HCT116 (cell line): ENCODE results near the gene RNF146. TPM values are rescaled to one million over a fixed set of nuclear protein-coding genes. Genes with fewer than 3 reads are reported as not detected.

ENCODE experiments used
- ATAC-seq: fragments of 200-7000 bp; cut with Tn5 transposase; 2 replicates; pipeline ENCODE4 v1.9.1; 2020; ENCODE audit warnings: mild to moderate bottlenecking, moderate library complexity
- BruUV-seq: library from RNA; stranded (reverse); fragments of 400-500 nt; replicated peaks from 2 replicates; lab custom pipeline; 2021; lab: Mats Ljungman, UMichigan
- CTCF ChIA-PET: fragments of 300-600 bp; sonication (Branson Sonifier 250); formaldehyde crosslinking; loops from one replicate; lab custom pipeline; 2021; ENCODE audit warnings: antibody characterized with exemption; lab: Charles Lee
- POLR2A ChIA-PET: fragments of 300-600, 350-600 bp; sonication (Branson Sonifier 250); formaldehyde crosslinking; loops from one replicate; lab custom pipeline; 2021; ENCODE audit warnings: antibody characterized with exemption; lab: Charles Lee
- RAD21 ChIA-PET, 2 experiments: fragments of 300-600 bp; sonication (Branson Sonifier 250); formaldehyde crosslinking; loops; one replicate each; lab custom pipeline; 2023; ENCODE audit warnings: low total read pairs in 2 of 2; ENCODE audit not compliant: uncharacterized antibody in 2 of 2, unreplicated experiment in 2 of 2, low non-redundant PET in 1 of 2; lab: Charles Lee
- DNase-seq: peaks from one replicate; pipeline ENCODE4 v3.0.0-alpha.2; 2010; ENCODE audit warnings: low read depth, low spot score
- H2AFZ ChIP-seq: fragments of 200-600 bp; shearing (Covaris generic), sonication (generic); 2 replicates; pipeline ENCODE4 v1.6.1; 2017; ENCODE audit warnings: low read depth, mixed run types, mixed read lengths, antibody characterized with exemption, low read length; ENCODE audit not compliant: poor library complexity, severe bottlenecking
- H3K27ac ChIP-seq: 2 replicates; pipeline ENCODE4 v1.5.1; 2012; ENCODE audit warnings: low read depth, low read length
- H3K27me3 ChIP-seq: fragments of 200-600 bp; sonication (generic); 2 replicates; pipeline ENCODE4 v1.6.1; 2016; ENCODE audit warnings: mixed run types, low read length, mixed read lengths; ENCODE audit not compliant: insufficient read depth
- H3K36me3 ChIP-seq, 2 experiments: fragments of 200-500 bp in 1 of 2; fragments of 200-600 bp in 1 of 2; sonication (Bioruptor generic) in 1 of 2; sonication (generic) in 1 of 2; 2 replicates each; pipeline versions ENCODE4 v1.5.1 to v1.6.1; 2014 to 2016; ENCODE audit warnings: low read length in 2 of 2, inconsistent platforms in 1 of 2, mixed read lengths in 1 of 2, mixed run types in 1 of 2; ENCODE audit not compliant: insufficient read depth in 2 of 2, control insufficient read depth in 1 of 2
- H3K4me1 ChIP-seq, 2 experiments: fragments of 200-600 bp in 1 of 2; sonication (generic) in 1 of 2; 2 replicates each; pipeline versions ENCODE4 v1.5.1 to v1.6.1; 2012 to 2017; ENCODE audit warnings: low read length in 2 of 2, inconsistent platforms in 1 of 2, mild to moderate bottlenecking in 1 of 2, mixed read lengths in 1 of 2, mixed run types in 1 of 2, moderate library complexity in 1 of 2; ENCODE audit not compliant: insufficient read depth in 2 of 2, control insufficient read depth in 1 of 2
- H3K4me2 ChIP-seq: fragments of 200-600 bp; sonication (generic); 2 replicates; pipeline ENCODE4 v1.6.1; 2017; ENCODE audit warnings: mixed run types, low read length, mixed read lengths
- H3K4me3 ChIP-seq, 2 experiments: fragments of 200-600 bp in 1 of 2; sonication (generic) in 1 of 2; replicated peaks in 1 of 2; 2 replicates each; pipeline ENCODE4 v1.5.1; 2011 to 2016; ENCODE audit warnings: low read length in 2 of 2, control low read depth in 1 of 2, low read depth in 1 of 2, mild to moderate bottlenecking in 1 of 2, mixed read lengths in 1 of 2, mixed run types in 1 of 2
- H3K79me2 ChIP-seq: fragments of 200-600 bp; sonication (generic); 2 replicates; pipeline ENCODE4 v1.6.1; 2017; ENCODE audit warnings: mild to moderate bottlenecking, mixed run types, low read length, moderate library complexity, mixed read lengths; ENCODE audit not compliant: insufficient read depth
- H3K9ac ChIP-seq: fragments of 200-600 bp; sonication (generic); 2 replicates; pipeline ENCODE4 v1.6.1; 2016; ENCODE audit warnings: low read length, mixed read lengths
- H3K9me2 ChIP-seq: fragments of 200-600 bp; sonication (generic), shearing (Covaris generic); 2 replicates; pipeline ENCODE4 v1.6.1; 2017; ENCODE audit warnings: mixed run types, mild to moderate bottlenecking, moderate library complexity; ENCODE audit not compliant: insufficient read depth
- H3K9me3 ChIP-seq, 2 experiments: fragments of 200-500 bp in 1 of 2; fragments of 200-600 bp in 1 of 2; sonication (Bioruptor generic) in 1 of 2; sonication (generic) in 1 of 2; 2 replicates each; pipeline ENCODE4 v1.6.1; 2014 to 2017; ENCODE audit warnings: low read length in 2 of 2, mixed read lengths in 2 of 2, inconsistent platforms in 1 of 2, low read depth in 1 of 2, mild to moderate bottlenecking in 1 of 2, mixed run types in 1 of 2, moderate library complexity in 1 of 2; ENCODE audit not compliant: control insufficient read depth in 1 of 2, insufficient read depth in 1 of 2
- H4K20me1 ChIP-seq: fragments of 200-600 bp; sonication (generic), shearing (Covaris generic); 2 replicates; pipeline ENCODE4 v1.6.1; 2017; ENCODE audit warnings: mixed run types, mild to moderate bottlenecking, moderate library complexity; ENCODE audit not compliant: insufficient read depth
- ZBTB33 ChIP-seq: IDR thresholded peaks from 2 replicates; pipeline ENCODE4 v1.6.1; 2011; ENCODE audit warnings: mild to moderate bottlenecking, low read length, moderate library complexity; ENCODE audit not compliant: insufficient replicate concordance; ENCODE audit errors: extremely low read depth
- intact Hi-C: fragments of 100-400 bp; cut with micrococcal nuclease; formaldehyde crosslinking; loops from 2 replicates; pipeline ENCODE4 v1.10.0; 2022
- total RNA-seq: library from RNA; stranded (reverse); gene quantifications from one replicate; pipeline ENCODE4 v1.2.1, GENCODE V29; 2021; ENCODE audit not compliant: unreplicated experiment

Gene RNF146
- total RNA-seq, 1 experiment from 2014 or later, result 17.6 TPM

- H4K20me1 ChIP-seq, result no peaks in the 10 kb centered on the region
- H3K4me1 ChIP-seq, result no peaks in the 10 kb centered on the region
- no TSS peak for BruUV-seq
- H3K4me3 ChIP-seq, result no peak overlapping the region
- H3K36me3 ChIP-seq, result no peaks in the 10 kb centered on the region
- H3K9ac ChIP-seq, result no peak overlapping the region
- CTCF ChIA-PET, result no interaction called here
- no peaks in the 10 kb centered on the region for H3K79me2 ChIP-seq
- no peak overlapping the region for H3K4me2 ChIP-seq
- intact Hi-C loops, result no loop called here
- POLR2A ChIA-PET, result no interaction called here
- H3K27ac ChIP-seq, result no peak overlapping the region
- DNase-seq (no peak), ATAC-seq (no peak)
- no peak for TF ChIP-seq ZBTB33
- H3K27me3 ChIP-seq, result 0 out of 2 replicates have a peak, but pooled peaks cover 9% of the 10 kb centered on the region
- RAD21 ChIA-PET, result no interaction called here
- no peaks in the 10 kb centered on the region for H3K9me3 ChIP-seq
- H3K9me2 ChIP-seq, result no peaks in the 10 kb centered on the region
- no peak overlapping the region for H2AFZ ChIP-seq
Observed at GRCh38 chr6:127219869-127220268, 46.8 kb upstream of the RNF146 start.

GRCh38 chr6:127221201-127221600, 45.5 kb upstream of the RNF146 start:
- Histone ChIP-seq H2AFZ (no peak overlapping the region), H3K4me2 (no peak overlapping the region), H4K20me1 (no peaks in the 10 kb centered on the region), H3K9ac (no peak overlapping the region), H3K9me2 (no peaks in the 10 kb centered on the region), H3K79me2 (no peaks in the 10 kb centered on the region), H3K4me1 (no peaks in the 10 kb centered on the region), H3K9me3 (no peaks in the 10 kb centered on the region), H3K27me3 (0 out of 2 replicates have a peak, but pooled peaks cover 9% of the 10 kb centered on the region), H3K27ac (no peak overlapping the region), H3K4me3 (no peak overlapping the region), H3K36me3 (no peaks in the 10 kb centered on the region)
- ChIA-PET RAD21 (no interaction called here), CTCF (no interaction called here), POLR2A (no interaction called here)
- ATAC-seq (no peak), DNase-seq (no peak)
- TF ChIP-seq ZBTB33, result no peak
- BruUV-seq, result no TSS peak
- intact Hi-C loops, result no loop called here
